GM19099 (cell line): ENCODE data around the gene CIBAR2.

Experiments used
- POLR2A ChIP-seq: IDR thresholded peaks from 3 replicates; pipeline ENCODE4 v1.6.1; 2011; ENCODE audit warnings: low read depth; ENCODE audit not compliant: insufficient read length; ENCODE audit errors: extremely low read depth

CIBAR2 gene

DNA sequence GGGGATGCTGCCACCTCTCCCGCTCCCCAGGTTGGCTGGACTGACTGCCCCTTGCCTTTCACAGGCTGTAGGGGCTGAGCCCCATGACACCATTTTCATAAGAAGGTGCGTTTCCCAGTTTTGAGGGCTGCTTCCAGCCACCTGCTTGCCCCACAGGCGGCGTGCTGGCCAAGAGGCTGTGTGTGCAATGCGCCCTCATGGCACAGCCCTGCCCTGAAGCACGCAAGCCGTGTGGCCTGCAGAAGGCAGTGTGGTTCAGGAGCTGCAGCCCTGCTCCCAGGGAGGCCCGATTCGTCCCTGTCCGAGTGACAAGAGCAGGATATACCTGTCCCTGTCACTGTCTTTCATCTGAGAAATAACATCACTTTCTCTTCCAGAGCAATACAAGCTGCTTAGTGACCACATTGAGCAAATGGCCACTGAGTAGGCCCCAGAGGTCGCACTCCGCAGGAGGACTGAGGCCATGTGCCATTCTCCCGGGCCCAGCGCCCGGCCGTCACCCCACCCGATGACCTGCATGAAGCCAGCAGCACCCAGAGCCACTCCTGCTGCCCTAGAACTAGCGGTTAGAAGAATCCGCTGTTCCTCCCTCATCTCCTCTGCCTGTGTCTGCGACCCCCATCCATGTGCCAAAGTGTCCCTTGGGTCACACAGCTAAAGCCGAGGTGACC, 24.2 kb downstream of the CIBAR2 start:
- no peak for TF ChIP-seq POLR2A

DNA sequence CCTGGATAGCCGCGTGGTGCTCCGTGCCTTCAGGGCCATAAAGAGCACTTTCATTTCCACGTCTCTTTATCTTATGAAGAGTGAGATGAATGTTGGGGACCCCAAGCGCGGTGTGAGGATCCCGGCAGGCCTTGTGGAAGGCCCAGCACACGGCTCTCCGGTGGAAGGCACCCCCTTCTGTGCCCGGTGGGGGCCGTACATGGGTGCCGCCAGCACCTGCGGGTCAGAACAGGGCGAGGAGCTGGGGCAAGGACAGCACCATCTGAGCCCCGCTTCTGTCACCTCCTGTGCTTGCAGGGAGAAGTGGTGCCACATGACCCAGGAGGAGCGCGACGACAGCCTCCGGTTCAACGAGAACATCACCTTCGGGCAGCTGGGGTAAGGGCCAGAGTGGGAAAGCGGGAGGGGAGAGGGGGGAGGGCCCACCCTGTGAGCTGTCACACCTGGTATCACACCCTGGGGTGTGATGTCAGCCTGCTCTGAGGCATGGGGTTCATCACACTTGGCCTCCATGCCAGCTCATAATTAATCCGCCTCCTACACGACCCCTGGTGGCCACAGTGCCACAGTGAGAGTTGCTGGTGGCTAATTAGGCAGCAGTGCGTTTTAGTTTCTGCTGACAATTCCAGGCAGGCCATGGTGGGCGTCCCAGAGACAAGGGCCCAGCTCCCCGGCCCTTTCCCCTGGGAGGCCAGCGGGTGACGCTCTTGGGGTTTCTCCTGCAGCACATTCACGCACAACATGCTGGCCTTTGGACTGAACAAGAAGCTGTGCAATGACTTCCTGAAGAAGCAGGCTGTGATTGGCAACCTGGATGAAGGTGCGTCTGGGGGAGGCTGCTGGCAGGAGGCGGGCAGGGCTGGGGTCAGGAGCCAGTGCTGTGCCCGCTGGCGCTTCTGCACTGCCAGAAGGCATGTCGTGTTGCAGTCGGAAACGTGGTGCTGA, 25.7 kb downstream of the CIBAR2 start:
- no peak for TF ChIP-seq POLR2A

DNA sequence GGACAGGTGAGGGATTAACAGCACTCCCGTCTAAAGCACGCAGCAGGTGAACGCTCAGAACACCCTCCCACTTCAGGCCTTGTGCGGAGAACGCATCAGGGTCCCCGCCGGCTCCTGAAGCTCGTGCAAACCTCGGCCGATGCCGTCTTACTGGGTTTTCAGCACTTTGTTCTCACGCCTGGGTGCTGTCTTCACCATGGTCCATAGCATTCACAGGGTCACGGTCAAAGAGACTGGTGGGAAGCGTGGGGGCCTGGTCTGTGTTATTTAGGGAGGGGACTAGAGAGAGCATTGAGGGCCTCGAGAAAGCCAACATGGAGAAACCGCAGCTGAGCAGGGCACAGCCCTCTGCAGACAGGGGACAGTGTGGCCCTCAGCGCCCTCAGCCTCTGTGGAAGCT, 26.6 kb downstream of the CIBAR2 start:
- TF ChIP-seq POLR2A: no peak

DNA sequence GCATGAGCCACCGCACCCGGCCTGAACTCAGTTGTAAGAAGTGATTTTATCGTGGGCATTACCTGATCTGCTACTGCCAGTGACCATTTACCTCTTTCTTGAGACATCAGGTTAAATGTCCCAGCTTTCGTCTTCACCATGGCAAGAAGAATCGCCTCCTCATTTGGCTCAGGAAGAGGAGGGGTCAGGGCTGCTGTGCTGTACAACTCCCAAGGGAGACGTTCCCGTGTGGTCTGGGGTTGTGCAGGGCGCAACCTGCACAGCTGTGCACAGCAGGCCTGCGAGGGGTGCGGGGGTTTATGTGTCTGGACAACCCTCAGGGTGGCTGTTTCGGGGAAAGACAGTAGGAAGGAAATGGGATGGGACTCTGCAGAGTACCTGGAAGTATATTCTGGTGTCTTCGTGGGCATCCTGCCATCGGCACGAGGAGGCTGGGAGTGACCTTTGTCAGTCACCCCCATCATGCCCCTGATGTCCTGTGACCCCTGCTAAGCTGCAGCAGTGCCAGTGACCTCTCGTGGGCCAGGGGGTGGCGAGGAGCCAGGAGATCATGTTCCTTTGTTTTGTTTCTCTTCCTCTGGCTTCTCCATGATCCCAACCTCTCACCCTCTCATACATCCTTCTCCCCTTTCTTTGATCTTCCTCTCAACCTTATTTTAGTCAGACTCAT, 27.3 kb downstream of the CIBAR2 start:
- TF ChIP-seq POLR2A: no peak

DNA sequence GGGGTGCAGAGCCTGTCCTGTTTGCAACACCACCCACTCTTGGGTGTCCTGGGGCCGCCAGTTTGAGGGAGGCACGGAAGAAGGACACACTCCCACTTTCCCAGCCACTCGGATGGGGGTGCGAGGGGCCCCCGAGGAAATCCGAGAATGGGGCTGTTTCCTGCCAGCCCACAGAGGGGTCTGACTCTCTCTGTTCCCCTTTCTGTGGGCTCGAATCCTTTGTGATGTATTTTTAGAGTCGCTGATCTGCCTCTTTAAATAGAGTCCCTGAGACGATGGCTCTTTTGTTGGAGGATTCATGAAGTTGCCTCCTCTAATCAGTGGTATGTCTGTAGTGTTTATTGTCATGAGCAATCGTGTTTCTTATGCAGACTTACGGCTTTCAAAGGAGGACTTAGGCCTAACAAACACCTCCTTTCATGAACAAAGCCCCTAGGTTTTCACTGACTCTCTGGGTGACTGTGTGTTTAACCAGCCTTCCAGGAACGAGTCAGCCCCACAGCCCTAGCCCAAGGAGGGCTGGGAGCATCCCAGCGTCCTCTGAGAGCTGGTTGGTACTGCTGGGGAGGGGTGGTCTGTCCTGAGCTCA, 29.1 kb downstream of the CIBAR2 start:
- no peak for TF ChIP-seq POLR2A

DNA sequence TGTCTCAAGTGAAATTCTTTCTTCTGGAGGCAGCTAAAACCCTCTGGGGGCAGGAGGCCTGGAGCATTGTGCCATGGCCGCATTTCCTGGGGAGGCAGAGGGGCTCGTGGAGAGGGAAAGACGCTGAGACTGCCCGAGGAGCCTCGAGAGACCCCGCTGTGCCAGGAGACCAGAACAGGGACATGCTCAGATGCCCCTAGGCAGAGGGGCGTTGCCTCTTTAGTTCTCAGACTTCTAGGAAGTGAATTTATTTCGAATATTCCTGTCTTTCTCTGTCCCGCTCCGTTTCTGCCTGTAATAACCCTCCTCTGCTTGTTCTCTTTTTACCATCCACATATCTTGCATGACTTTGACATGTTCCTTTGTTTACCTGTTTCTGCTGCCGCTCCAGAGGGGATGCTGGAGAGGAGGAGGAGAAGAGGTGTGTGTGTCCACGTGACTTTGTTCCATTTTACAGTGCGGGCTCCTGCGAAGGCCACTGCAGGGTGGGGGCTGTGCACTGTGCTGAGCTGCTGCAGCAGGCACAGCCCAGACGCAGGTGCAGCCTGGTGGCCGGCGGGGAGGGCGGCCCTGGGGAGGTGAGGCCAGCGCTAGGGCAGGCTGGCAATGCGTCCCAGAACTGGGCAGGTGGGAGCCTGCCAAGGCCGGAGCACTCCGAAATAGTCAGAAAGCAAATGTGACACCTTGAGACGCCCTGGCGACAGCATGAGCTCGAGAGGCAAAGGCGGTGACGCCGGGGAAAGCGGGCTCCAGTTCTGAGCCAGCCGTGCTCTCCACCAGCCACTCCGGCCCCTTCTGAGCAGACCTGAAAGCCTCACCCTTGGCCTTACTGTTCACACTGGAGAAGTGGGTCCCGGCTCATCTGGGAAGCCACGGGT, 29.9 kb downstream of the CIBAR2 start:
- no peak for TF ChIP-seq POLR2A

DNA sequence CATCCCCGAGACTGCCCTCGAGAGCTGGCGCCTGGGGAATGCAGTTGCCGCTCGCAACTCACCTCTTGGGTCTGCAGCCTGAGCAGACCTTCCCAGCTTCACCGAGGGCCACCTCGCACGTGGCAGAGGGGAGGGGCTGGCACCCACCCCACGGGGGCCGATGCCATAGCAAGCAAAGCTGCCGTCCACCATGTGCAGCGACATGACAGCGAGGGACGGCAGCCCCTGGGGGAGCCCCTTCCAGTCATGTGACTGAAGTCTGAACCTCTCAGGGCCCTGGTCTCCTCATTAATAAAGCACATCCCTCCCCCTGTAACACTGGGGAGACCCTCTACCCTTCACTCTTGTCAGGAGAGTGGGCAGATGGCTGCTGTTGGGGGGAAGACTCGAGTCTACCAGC, 30.5 kb downstream of the CIBAR2 start:
- no peak for TF ChIP-seq POLR2A

DNA sequence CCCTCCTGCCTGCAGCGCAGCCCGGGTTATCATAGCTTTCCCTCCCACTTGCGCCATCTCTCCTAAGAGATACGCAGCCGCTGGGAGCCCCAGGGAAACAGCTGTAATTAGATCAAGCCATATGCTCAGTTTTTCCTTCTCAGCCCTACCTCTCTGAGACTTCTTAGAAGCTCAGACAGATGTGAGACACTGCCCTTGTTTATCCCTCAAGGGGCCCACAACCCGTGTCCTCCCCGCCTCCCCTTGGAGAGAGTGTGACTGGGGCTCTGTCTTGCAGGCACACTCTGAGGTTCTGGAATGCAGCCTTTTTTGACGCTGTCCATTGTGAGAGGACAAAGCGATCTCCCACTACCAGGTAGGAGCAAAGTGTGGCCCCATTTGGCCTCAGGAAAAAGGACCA, 31.2 kb downstream of the CIBAR2 start:
- no peak for TF ChIP-seq POLR2A

DNA sequence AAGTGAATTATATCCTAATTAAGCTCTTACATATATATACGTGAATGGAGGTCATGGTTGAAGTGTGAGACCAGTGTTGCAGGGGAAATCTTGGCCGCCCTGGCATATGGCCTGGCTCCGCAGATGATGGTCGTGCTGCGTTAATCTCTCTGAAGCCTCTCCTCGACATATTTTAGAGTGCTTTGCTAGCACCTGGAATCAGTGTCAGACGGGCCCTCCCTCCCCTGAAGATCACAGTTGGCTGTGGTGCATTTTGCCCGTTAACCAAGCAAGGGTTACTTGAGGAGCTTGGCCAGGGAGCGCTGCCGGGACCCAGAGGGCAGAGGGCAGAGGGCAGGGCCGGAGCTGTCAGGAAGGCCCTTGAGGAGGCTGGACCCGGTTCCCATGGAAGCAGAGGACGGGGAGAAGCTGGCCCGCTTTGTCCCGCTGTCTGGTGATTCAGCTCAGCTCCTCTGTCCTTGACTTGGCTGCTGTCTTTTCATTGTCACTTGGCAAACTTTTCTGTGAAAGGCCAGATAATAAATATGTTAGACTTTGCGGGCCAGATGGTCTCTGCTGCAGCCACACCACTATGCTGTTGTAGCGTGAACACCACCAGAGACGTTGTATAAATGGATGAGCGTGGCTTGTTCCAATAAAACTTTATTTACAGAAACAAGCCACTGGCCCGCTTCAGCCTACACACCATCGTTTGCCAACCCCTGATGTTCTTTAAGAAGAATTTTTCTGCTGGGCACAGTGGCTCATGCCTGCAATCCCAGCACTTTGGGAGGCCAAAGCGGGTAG, 32.3 kb downstream of the CIBAR2 start:
- TF ChIP-seq POLR2A: no peak

DNA sequence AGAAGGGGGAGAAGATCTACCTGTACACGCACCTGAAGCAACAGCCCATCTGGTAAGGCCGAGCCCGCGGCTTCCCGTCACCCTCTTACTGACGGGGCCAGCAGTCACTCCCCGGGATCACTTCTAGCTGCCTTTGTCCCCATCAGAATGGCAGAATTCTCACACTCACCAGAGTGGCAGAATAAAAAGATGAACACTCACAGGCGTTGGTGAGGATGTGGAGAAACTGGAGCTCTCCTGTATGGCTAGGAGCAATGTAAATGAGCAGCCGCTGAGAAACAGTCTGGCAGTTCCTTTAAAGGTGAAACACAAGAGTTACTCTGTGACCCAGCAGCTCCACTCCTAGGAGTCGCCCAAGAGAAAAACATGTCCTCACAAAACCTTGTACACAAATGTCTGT, 33.3 kb downstream of the CIBAR2 start:
- TF ChIP-seq POLR2A: no peak

DNA sequence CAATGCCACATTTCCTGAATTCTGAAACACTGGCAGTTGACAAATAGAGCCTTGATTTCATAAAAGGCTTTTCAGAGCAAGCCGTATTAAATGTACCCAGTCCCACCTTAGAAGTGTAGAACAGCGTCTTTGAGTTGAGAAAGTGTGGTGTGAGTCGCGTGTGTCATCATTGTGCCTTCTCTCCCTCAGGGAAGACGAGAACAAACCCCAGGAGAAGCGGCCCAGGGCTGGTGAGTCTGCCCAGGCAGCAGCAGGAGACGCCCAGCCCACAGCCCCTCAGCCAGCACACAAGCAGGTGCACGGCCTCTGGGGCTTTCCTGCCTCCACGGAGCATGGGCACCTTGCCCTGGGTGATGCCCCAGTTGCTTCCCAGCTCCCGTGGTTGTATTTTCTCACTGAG, 34.0 kb downstream of the CIBAR2 start:
- TF ChIP-seq POLR2A: no peak

DNA sequence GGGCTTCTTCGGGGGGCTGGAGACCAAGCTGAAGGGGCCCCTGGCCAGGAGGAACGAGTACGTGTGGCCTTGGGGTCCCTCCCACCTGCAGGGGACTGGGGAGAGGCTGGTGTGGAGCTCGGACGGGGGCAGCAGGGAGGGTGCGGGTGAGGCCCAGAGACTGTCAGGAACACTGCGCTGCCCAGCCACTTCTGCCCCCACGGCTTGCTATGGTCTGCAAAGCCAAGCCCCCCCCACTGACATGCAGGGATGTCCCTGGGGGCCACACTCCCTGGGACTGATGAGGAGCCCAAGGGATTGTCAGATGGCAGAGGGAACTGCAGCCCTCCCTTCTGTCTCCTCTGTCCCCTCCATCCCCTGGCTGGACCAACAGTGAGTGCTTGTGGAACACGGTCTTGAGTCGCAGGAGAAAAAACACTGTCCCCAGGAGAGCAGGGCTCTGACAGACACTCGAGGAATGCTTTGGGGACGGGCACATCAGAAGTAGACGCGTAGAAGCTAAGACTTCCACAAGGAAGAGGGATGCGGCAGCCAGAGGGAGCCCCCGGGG, 34.6 kb downstream of the CIBAR2 start:
- TF ChIP-seq POLR2A: no peak

DNA sequence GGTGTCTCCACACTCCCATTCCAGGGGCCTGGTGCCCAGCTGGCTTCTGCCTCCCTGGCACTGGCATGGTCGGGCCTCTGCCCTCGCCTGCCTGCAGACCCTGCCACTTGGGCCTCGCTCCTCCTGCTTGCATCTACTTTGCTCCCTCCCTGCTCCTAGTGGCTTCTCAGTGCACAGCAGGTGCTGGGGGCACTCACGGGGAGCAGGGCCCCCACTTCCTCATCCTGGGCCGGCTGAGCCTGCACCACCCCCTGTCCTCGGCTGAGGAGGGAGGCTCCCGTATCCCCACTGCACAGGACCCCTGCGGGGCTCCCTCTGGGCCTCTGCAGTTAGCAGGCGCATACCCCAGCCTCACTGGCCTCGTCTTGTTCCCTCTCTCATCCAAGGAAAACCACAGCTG, 35.2 kb downstream of the CIBAR2 start:
- TF ChIP-seq POLR2A: no peak
